C4-2B (cell line): ENCODE measurements around the gene CLHC1.

Experiments used
- CTCF ChIP-seq: fragments of 450-650 bp; conservative IDR thresholded peaks from 2 replicates; pipeline ENCODE4 v1.5.1; 2017; ENCODE audit warnings: mild to moderate bottlenecking
- ZFX ChIP-seq: fragments of 450-650 bp; IDR thresholded peaks from 2 replicates; pipeline ENCODE4 v1.6.1; 2017

- TF ChIP-seq CTCF = no peak
- no peak for TF ChIP-seq ZFX
These were observed 36.3 kb upstream of the CLHC1 start for GRCh38 chr2:55268288-55268906.
